ENCODE data around the gene ATG9B. TPM values are rescaled to one million over a fixed set of nuclear protein-coding genes. Genes with fewer than 3 reads are reported as not detected.

The ATG9B gene
- total and polyA plus RNA-seq, 4 donors = 0.78 to 2.8 (median 1.5) TPM

DNA sequence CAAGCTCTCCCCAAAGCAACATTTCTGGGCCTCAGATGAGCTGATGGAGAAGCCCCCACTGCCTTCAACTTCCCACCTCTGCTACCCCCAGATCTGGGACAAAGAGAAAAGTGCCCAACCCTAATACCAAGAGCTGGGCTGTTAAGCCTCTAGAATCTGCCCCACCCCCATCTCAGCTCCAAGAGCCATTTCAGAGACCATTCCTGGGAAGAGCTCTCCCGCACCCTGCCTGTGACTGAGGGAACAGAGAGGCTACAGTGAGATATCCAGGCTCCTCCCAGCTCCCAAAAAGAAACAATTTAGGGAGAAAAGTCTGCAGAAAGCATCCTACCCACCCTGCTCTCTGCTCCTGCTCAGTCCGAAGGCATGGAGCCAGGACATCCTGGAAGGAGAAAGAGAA is 43.6 kb downstream of the ATG9B start:
- H3K27me3 ChIP-seq (ENCODE audit: control insufficient read depth in 3 of 3, insufficient read depth in 3 of 3, low read length in 2 of 3) = peaks cover 3 to 26% (median 6%) of the 10 kb centered on the region in 3 donors
- TF ChIP-seq, protein P1, sequence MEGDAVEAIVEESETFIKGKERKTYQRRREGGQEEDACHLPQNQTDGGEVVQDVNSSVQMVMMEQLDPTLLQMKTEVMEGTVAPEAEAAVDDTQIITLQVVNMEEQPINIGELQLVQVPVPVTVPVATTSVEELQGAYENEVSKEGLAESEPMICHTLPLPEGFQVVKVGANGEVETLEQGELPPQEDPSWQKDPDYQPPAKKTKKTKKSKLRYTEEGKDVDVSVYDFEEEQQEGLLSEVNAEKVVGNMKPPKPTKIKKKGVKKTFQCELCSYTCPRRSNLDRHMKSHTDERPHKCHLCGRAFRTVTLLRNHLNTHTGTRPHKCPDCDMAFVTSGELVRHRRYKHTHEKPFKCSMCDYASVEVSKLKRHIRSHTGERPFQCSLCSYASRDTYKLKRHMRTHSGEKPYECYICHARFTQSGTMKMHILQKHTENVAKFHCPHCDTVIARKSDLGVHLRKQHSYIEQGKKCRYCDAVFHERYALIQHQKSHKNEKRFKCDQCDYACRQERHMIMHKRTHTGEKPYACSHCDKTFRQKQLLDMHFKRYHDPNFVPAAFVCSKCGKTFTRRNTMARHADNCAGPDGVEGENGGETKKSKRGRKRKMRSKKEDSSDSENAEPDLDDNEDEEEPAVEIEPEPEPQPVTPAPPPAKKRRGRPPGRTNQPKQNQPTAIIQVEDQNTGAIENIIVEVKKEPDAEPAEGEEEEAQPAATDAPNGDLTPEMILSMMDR (IDR thresholded peaks at IDR 0.05; ENCODE audit: control extremely low read depth, extremely low read depth) = no peak
- H3K9me3 ChIP-seq (ENCODE audit: control insufficient read depth in 4 of 4, insufficient read depth in 3 of 4, low read length in 3 of 4) = peaks cover 0 to 3% (median 0%) of the 10 kb centered on the region in 4 donors
- H3K4me3 ChIP-seq = no peak overlapping the region
- no peaks in the 10 kb centered on the region for H3K36me3 ChIP-seq (ENCODE audit: control insufficient read depth in 4 of 4, insufficient read depth in 4 of 4, low read length in 4 of 4)
- H3K9ac ChIP-seq (ENCODE audit: insufficient read depth in 1 of 2, low read length in 2 of 2) = no peak overlapping the region
- 41 to 57% methylated on average over 2 of the region's 2 CpGs for WGBS, 2 donors
- no peak overlapping the region for H3K27ac ChIP-seq (ENCODE audit: low read depth in 1 of 2, low read length in 1 of 2)
- peaks cover 0 to 40% (median 10%) of the 10 kb centered on the region in 5 donors for H3K4me1 ChIP-seq (ENCODE audit: control insufficient read depth in 5 of 5, insufficient read depth in 5 of 5, low read length in 5 of 5)
- ATAC-seq (ENCODE audit: insufficient read depth, low FRiP score) = no peak
- DNase-seq = peak in 1 of 3 donors; percentile 56

DNA sequence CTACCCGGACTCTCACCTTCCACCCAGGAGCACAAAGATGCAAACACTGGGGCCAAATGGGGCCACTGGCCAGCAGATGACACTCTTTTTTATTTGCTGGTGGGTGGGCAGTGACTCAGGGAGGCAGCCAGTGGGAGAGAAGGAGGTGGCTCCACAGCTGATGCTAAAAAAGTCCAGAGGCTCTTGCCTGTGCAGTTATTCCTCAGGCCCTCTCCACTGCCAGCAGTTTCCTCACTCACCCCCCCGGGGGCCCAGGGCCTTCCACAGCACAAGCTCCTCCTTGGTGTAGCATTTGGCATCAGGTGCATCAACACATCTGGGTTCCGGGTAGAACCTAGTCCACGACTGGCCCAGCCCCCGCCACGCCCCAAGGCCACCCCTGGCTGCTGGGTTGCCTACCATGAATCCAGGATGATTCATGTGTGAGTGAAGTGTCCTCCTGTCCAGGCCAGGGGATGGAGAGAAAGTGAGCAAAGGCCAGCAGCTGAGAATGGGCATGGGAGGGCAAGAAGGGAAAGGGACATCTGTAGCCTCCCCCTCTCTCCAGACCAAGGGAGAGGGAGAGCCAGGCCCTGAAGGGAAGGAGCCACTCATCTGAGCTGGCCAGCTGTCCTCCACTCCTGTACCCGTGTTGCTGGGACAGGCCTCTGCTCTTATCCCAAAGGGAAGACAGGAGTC is 44.4 kb downstream of the ATG9B start:
- Histone ChIP-seq H3K27me3 (ENCODE audit: control insufficient read depth in 3 of 3, insufficient read depth in 3 of 3, low read length in 2 of 3) (peaks cover 3 to 26% (median 6%) of the 10 kb centered on the region in 3 donors), H3K4me3 (no peak overlapping the region), H3K4me1 (ENCODE audit: control insufficient read depth in 5 of 5, insufficient read depth in 5 of 5, low read length in 5 of 5) (peaks cover 0 to 48% (median 17%) of the 10 kb centered on the region in 5 donors), H3K9me3 (ENCODE audit: control insufficient read depth in 4 of 4, insufficient read depth in 3 of 4, low read length in 3 of 4) (peaks cover 0 to 3% (median 0%) of the 10 kb centered on the region in 4 donors), H3K27ac (ENCODE audit: low read depth in 1 of 2, low read length in 1 of 2) (peak overlapping the region in 1 of 2 donors; percentile 93), H3K9ac (ENCODE audit: insufficient read depth in 1 of 2, low read length in 2 of 2) (no peak overlapping the region), H3K36me3 (ENCODE audit: control insufficient read depth in 4 of 4, insufficient read depth in 4 of 4, low read length in 4 of 4) (no peaks in the 10 kb centered on the region)
- ATAC-seq (ENCODE audit: insufficient read depth, low FRiP score) = no peak
- TF ChIP-seq, protein P1 (IDR thresholded peaks at IDR 0.05; ENCODE audit: control extremely low read depth, extremely low read depth) = no peak
- DNase-seq = no peak
- WGBS, 2 donors = 47 to 54% methylated on average over 7 of the region's 7 CpGs

DNA sequence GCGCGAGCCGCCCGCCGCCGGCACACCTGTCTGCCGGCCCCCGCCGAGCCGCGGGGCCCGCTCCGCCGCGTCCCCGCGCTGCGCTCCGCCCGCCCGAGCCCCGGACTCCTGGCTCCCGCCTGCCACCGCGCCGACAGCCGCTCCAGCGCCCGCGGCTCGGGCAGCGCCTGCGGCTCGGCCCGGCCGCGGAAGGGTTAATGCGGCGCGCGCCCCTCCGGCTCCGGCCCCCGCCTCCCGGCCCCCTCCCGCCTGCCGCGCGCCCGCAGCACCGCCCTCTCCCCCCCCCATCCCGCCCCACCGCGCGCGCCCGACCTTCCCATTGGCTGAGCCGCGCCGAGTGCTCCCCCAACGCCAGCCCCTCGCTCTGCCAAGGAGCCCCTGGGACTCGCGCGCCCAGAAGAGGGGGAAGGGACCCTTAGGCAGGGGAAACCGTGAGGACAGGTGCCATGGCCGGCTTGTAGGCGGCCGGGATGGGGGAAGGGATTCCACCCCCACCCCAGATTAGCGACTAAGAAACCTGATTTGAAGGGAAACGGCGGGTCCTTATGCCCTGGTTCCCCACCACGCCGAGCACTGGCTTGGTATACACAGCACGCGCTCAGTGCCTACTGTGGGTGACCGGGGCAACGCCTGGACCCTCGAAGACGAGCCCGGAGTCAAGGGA is 46.0 kb downstream of the ATG9B start, which contains the start of gene KCNH2:
Gene KCNH2, minus strand, starts transcription at position 196 of the 664 bp plus-strand sequence. CDS start 408 bp downstream, outside the sequence.
- peak within 1 kb of the TSS in 1 of 2 donors; percentile 93 for H3K27ac ChIP-seq (ENCODE audit: low read depth in 1 of 2, low read length in 1 of 2)
- H3K9ac ChIP-seq (ENCODE audit: insufficient read depth in 1 of 2, low read length in 2 of 2) = no peak within 1 kb of the TSS
- ATAC-seq (ENCODE audit: insufficient read depth, low FRiP score) = no peak
- peaks cover 3 to 26% (median 6%) of the 10 kb centered on the region in 3 donors for H3K27me3 ChIP-seq (ENCODE audit: control insufficient read depth in 3 of 3, insufficient read depth in 3 of 3, low read length in 2 of 3)
- peak; percentile 73 to 81 (median 79) for DNase-seq
- H3K36me3 ChIP-seq (ENCODE audit: control insufficient read depth in 4 of 4, insufficient read depth in 4 of 4, low read length in 4 of 4) = no peaks in the 10 kb centered on the region
- no peak within 1 kb of the TSS for H3K4me3 ChIP-seq
- H3K4me1 ChIP-seq (ENCODE audit: control insufficient read depth in 5 of 5, insufficient read depth in 5 of 5, low read length in 5 of 5) = peaks cover 0 to 61% (median 26%) of the 10 kb centered on the region in 5 donors
- TF ChIP-seq, protein P1 (IDR thresholded peaks at IDR 0.05; ENCODE audit: control extremely low read depth, extremely low read depth) = no peak
- 0 to 1% methylated on average over 37 to 81 of the region's 81 CpGs for WGBS, 2 donors
- H3K9me3 ChIP-seq (ENCODE audit: control insufficient read depth in 4 of 4, insufficient read depth in 3 of 4, low read length in 3 of 4) = peaks cover 0 to 3% (median 0%) of the 10 kb centered on the region in 4 donors
